Body of pancreas (tissue), 4 donors: ENCODE results near the gene TP53INP2. TPM values are rescaled to one million over a fixed set of nuclear protein-coding genes. Genes with fewer than 3 reads are reported as not detected.
A peak's percentile ranks its signal among the peaks of the same experiment; 100 is the strongest.

Source experiments
- ATAC-seq: fragments of 150-250 bp; one replicate; pipeline ENCODE4 v1.9.1; 2016
- DNase-seq, 4 donors: peaks; one replicate each; pipeline ENCODE4 v3.0.0-alpha.2; 2019
- H3K27ac ChIP-seq, 4 donors: fragments of 200-600 bp; sonication (generic); 1 replicate in 3 of 4; 2 replicates in 1 of 4; pipeline versions ENCODE4 v1.5.1 to v1.6.1; 2016 to 2019; ENCODE audit warnings: mild to moderate bottlenecking in 1 of 4, mixed read lengths in 1 of 4, moderate library complexity in 1 of 4
- H3K27me3 ChIP-seq, 2 donors: fragments of 200-600 bp; sonication (generic); one replicate each; pipeline ENCODE4 v1.6.0; 2016; ENCODE audit warnings: mild to moderate bottlenecking in 1 of 2
- H3K36me3 ChIP-seq, 2 donors: fragments of 200-600 bp; sonication (generic); replicated peaks in 1 of 2; 2 replicates each; pipeline ENCODE4 v1.5.1; 2016; ENCODE audit warnings: low read depth in 2 of 2; ENCODE audit not compliant: insufficient read depth in 1 of 2
- H3K4me1 ChIP-seq: fragments of 200-600 bp; sonication (generic); one replicate; pipeline ENCODE4 v1.6.0; 2016
- H3K4me3 ChIP-seq, 2 donors: fragments of 200-600 bp; sonication (generic); 1 replicate in 1 of 2; 2 replicates in 1 of 2; pipeline ENCODE4 v1.5.1; 2016 to 2019
- H3K9me3 ChIP-seq, 3 donors: fragments of 200-600 bp; sonication (generic); 1 replicate in 2 of 3; 2 replicates in 1 of 3; pipeline ENCODE4 v1.5.1; 2016
- CTCF ChIP-seq, 7 experiments: fragments of 450-650 bp in 4 of 7; fragments of 200-600 bp in 3 of 7; sonication (generic) in 3 of 7; IDR thresholded peaks; one replicate each; pipeline ENCODE4 v1.5.1; 2016 to 2019; ENCODE audit warnings: antibody characterized with exemption in 7 of 7
- POLR2A ChIP-seq, 3 donors: fragments of 450-650 bp; IDR thresholded peaks; one replicate each; pipeline ENCODE4 v1.6.1; 2016; ENCODE audit warnings: antibody characterized with exemption in 3 of 3, mild to moderate bottlenecking in 2 of 3
- WGBS, 2 donors: methylation state at CpG; one replicate each; pipeline ENCODE4 v1.1.5; 2017; 5-methylcytosine and 5-hydroxymethylcytosine counted together
- intact Hi-C: fragments of 100-400 bp; cut with DNase I; formaldehyde crosslinking; loops from one replicate; pipeline ENCODE4 v1.15.1; 2023
- total RNA-seq, 2 donors: library from RNA; depleted of rRNA; stranded (reverse); fragments of >200 nt; gene quantifications; one replicate each; pipeline ENCODE4 v1.1.0, GENCODE V29; 2016

TP53INP2 gene
- total RNA-seq, 2 donors from 2014 or later, result 3.4 to 12.2 TPM

GRCh38 chr20:34673412-34673811 is 30.7 kb upstream of the TP53INP2 start:
- TF ChIP-seq CTCF (IDR thresholded peaks at IDR 0.05) (no peak), POLR2A (IDR thresholded peaks at IDR 0.05) (no peak)
- DNase-seq, result no peak
- Histone ChIP-seq H3K4me3 (no peak overlapping the region), H3K27me3 (no peaks in the 10 kb centered on the region), H3K4me1 (peaks cover 15% of the 10 kb centered on the region), H3K9me3 (no peaks in the 10 kb centered on the region), H3K36me3 (no peaks in the 10 kb centered on the region), H3K27ac (no peak overlapping the region)
- no peak for ATAC-seq
- intact Hi-C loops, result no loop called here
- WGBS, 2 donors, result 91 to 94% methylated on average over 5 of the region's 5 CpGs

GRCh38 chr20:34675561-34675960 is 28.6 kb upstream of the TP53INP2 start:
- ATAC-seq (no peak), DNase-seq (no peak)
- Histone ChIP-seq H3K27me3 (no peaks in the 10 kb centered on the region), H3K27ac (no peak overlapping the region), H3K36me3 (no peaks in the 10 kb centered on the region), H3K9me3 (no peaks in the 10 kb centered on the region), H3K4me3 (no peak overlapping the region), H3K4me1 (peaks cover 15% of the 10 kb centered on the region)
- intact Hi-C loops, result no loop called here
- WGBS, 2 donors, result 18 to 24% methylated on average over 3 of the region's 3 CpGs
- TF ChIP-seq POLR2A (IDR thresholded peaks at IDR 0.05) (no peak), CTCF (IDR thresholded peaks at IDR 0.05) (no peak)

- ATAC-seq, result no peak
- 0 to 2% methylated on average over 14 of the region's 14 CpGs for WGBS, 2 donors
- TF ChIP-seq POLR2A (IDR thresholded peaks at IDR 0.05) (no peak), CTCF (IDR thresholded peaks at IDR 0.05) (no peak)
Measured at GRCh38 chr20:34675993-34676641, 28.0 kb upstream of the TP53INP2 start.

GRCh38 chr20:34676642-34677373 is 27.3 kb upstream of the TP53INP2 start, which contains the start of gene PIGU:
TSS of gene PIGU (minus strand) at chr20:34677092. CDS start at chr20:34677085, 7 bp downstream.
- ATAC-seq (peak; percentile 99), DNase-seq (peak; percentile 94 to 97 (median 96))
- Histone ChIP-seq H3K36me3 (no peaks in the 10 kb centered on the region), H3K4me3 (peak within 1 kb of the TSS; percentile 62 to 99), H3K4me1 (peaks cover 15% of the 10 kb centered on the region), H3K27me3 (no peaks in the 10 kb centered on the region), H3K9me3 (no peaks in the 10 kb centered on the region), H3K27ac (peak within 1 kb of the TSS; percentile 33 to 86 (median 72))
- intact Hi-C loops, result no loop called here
- TF ChIP-seq POLR2A (IDR thresholded peaks at IDR 0.05) (peak; percentile 24 to 86 (median 82)), CTCF (IDR thresholded peaks at IDR 0.05) (peak in 3 of 7 experiments; percentile 12 to 53 (median 49))
- 0 to 1% methylated on average over 11 to 64 of the region's 64 CpGs for WGBS, 2 donors

More at GRCh38 chr20:34675993-34676641, 28.0 kb upstream of the TP53INP2 start:
- Histone ChIP-seq H3K4me1 (peaks cover 15% of the 10 kb centered on the region), H3K4me3 (peak overlapping the region; percentile 62 to 99), H3K9me3 (no peaks in the 10 kb centered on the region), H3K27me3 (no peaks in the 10 kb centered on the region), H3K36me3 (no peaks in the 10 kb centered on the region), H3K27ac (peak overlapping the region; percentile 33 to 86 (median 72))
- DNase-seq, result no peak
- intact Hi-C loops, result no loop called here
